GM21381 (cell line): ENCODE measurements around the gene ADAT3.

Experiments used
- ATAC-seq: cut with Tn5 transposase; IDR thresholded peaks from one replicate; pipeline ENCODE4 v1.9.1; 2021; ENCODE audit warnings: mild to moderate bottlenecking, moderate library complexity; ENCODE audit not compliant: unreplicated experiment

Gene ADAT3

DNA sequence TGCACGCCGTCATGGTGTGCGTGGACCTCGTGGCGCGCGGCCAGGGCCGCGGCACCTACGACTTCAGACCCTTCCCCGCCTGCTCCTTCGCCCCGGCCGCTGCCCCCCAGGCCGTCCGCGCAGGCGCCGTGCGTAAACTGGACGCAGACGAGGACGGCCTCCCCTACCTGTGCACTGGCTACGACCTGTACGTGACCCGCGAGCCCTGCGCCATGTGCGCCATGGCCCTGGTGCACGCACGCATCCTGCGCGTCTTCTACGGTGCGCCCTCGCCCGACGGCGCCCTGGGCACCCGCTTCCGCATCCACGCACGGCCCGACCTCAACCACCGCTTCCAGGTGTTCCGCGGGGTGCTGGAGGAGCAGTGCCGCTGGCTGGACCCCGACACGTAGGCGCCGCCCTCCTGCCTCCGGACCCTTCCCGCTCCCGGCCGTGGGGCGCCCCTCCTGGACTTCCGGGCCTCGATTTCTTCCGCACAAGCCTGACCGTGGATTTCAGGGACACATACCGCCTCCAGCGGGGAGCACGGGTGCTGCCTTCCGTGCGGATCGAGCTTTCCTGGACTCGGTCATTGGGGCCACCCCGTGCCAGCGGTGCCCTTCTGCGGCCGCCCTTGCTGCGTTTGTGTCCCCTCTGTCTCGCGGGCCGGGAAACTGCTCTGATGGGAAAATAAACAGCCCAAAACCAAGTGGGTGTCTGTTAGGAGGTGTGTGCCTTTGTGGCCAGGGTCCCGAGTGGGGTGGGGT, 7.7 kb downstream of the ADAT3 start:
- no peak for ATAC-seq

DNA sequence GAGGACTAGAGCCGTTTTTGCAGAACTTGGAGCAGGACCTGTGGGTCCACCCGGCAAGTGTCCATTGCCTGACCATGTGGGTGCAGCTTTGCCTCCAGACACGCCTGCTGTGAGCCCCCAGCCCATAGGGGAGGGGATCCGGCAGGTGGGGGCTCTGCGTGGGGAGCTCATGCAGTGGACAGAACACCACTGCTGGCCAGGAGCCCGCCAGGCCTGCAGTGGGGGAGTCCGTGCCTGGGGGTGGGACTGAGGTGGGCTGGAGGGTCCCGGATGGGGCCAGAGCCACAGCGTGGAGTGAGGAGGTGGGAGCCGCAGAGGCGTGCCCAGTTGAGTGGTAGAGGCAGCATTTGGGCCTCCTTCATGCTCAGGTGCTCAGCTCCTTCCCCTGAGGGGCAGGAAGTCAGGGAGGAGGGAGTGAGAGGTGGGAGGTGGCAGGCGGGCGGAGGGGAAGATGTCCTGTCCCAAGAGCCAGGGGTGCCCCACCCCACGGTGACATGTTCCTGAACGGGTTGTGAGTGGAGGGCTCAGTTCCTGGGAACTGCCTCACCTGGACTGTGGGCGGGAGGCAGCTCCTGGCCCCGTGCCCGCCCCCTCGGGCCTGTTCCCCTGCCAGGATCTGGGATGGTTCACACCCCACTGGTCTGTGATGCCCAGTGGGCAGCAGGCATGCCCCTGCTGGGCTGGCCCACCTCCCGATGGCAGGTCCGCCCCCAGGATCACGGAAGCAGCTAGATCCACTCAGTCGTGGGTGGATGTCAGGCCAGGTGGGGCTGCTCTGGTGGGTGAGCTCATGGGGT, 8.8 kb downstream of the ADAT3 start:
- ATAC-seq, result no peak

GRCh38 chr19:1914826-1915341, 9.7 kb downstream of the ADAT3 start:
- no peak for ATAC-seq

GRCh38 chr19:1917146-1917545, 11.9 kb downstream of the ADAT3 start:
- ATAC-seq, result no peak

DNA sequence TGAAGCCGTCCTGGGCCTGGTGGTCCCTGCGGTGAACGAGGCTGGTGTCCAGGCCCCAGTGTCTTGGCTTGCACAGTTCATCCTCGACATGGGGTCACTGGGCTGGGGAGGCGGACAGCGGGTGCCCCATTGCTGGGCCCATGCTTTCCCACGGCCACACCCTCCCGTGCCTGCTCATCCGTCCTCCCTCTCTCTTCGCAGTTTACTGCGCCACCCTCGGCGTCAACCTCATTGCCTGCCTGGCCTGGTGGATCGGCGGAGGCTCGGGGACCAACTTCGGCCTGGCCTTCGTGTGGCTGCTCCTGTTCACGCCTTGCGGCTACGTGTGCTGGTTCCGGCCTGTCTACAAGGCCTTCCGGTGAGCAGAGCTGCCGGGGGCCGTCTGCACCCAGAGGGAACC, 12.7 kb downstream of the ADAT3 start:
- ATAC-seq, result no peak

DNA sequence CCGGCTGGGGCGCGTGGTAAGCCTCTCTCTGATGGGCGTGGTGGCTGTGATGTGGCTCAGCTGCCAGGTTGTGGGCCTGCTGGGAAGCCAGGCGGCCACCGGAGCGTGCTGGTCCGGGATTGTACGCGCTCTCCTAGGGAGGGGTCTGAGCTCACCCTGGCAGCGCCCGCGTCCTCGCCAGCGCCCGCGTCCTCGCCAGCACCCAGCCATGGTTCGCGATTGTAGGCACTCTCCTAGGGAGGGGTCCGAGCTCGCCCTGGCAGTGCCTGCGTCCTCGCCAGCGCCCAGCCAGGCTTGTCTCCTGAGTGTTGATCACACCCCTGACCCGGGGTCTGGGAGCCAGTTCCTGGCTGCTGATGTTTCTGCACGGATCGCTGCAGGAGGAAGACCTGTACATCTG, 13.8 kb downstream of the ADAT3 start:
- no peak for ATAC-seq

GRCh38 chr19:1920644-1921043, 15.4 kb downstream of the ADAT3 start:
- no peak for ATAC-seq

GRCh38 chr19:1921326-1921725, 16.1 kb downstream of the ADAT3 start:
- no peak for ATAC-seq

- ATAC-seq, result no peak
Measured at GRCh38 chr19:1921825-1922224, 16.6 kb downstream of the ADAT3 start.

DNA sequence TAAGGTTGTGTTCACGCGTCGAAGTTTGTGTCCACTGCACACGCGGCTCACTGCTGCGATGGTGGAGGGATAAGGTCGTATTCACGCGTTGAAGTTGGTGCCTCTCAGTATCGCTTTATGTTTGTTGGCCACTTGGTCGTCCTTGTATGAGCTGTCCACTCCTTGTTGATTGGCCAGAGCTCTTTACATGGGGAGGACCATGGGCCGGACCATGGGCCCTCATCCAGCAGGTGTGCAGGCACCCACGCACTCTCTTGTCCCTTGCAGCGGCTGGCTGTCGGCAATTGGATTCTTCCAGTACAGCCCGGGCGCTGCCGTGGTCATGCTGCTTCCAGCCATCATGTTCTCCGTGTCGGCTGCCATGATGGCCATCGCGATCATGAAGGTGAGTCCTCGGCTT, 17.6 kb downstream of the ADAT3 start:
- no peak for ATAC-seq

DNA sequence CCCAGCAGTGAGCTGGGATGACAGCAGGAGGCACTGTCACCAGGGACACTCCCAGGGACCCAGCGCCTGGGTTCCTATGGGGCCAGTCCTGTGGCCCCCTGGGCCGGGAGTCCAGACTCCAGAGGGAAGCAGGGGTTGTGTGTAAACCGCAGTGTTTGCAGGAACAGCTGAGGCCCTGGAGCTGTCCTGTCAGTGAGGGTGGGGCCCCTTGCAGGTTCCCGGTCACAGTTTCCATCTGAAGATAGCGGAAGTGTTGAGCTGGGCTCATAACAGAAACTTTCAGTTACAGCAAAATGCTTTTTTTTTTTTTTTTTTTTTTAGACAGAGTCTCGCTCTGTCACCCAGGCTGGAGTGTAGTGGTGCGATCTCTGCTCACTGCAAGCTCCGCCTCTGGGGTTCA, 18.1 kb downstream of the ADAT3 start:
- no peak for ATAC-seq

DNA sequence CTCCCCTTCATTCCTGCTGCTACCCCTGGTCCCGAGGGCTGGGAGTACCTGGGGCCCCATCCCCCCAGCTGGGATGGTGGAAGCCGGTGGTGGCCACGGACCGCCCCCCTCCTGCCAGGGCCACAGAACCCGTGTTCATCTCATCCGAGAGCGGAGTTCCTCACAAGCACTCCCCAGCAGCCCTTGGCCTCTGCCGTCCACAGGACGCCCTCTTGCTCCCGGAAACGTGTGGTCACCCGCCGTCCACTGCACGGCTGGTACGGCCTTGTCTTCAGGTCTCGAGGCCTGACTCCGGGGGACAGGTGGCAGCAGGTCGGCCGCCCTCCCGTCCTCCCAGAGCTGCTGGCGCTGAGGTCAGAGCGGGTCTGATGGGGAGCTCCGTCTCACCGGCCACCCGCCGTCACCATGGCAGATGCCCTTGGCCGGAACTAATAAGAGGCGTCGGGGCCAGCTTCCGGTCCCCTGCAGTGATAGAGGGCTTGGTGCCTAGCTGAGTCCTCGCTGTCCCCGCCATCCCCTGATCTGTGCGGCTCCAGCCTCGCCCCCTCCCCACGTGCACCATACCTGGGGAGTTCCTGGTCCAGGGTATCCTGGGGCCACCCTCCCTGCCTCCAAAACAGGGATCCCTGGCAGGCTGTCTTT, 19.2 kb downstream of the ADAT3 start:
- no peak for ATAC-seq

GRCh38 chr19:1925544-1925943, 20.3 kb downstream of the ADAT3 start:
- no peak for ATAC-seq

DNA sequence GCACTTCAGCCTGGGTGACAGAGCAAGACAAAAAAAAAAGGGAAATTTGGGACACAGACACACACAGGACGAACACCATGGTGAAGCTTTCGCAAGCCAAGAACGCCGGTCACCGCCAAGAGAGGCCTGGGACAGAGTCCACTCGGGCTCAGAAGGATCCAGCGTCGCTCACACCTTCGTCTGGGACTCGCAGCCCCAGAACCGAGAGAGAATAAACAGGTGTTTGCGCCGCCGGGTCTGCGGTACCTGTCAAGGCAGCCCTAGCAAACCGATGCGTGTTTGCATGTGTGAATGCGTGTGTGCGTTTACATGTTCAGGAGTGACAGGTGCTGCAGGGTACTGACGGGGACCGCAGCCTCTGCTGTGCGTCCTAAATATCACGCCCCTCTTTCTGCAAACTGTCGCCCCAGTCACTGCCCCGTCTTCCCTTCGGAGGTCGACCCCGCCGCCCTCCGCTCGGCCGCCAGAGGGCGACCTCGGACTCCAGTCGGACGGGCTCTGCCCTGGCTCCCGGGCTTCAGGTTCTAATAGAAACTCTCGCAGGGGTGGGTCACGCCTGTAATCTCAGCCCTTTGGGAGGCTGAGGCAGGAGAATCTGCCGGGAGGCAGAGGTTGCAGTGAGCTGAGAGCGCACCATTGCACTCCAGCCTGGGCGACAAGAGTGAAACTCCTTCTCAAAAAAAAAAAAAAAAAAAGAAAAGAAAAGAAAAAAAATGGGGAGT, 24.0 kb downstream of the ADAT3 start:
- no peak for ATAC-seq

DNA sequence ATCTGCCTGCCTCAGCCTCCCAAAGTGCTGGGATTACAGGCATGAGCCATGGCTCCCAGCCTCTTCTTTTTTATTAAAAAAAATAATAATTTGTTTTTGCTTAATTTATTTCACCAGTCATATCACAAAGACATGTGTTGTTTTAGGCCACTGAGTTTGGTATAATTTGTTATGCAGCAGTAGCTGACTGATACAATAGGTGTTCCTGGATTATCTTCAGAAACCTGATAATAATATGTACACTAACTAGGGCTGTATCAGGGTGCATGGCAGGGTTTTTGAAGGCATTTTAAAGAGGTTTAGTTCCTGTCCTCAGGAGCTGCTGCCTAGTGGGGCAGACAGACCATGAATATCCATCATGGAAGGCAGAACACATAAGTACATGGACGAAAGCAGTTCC, 26.2 kb downstream of the ADAT3 start:
- ATAC-seq, result no peak

DNA sequence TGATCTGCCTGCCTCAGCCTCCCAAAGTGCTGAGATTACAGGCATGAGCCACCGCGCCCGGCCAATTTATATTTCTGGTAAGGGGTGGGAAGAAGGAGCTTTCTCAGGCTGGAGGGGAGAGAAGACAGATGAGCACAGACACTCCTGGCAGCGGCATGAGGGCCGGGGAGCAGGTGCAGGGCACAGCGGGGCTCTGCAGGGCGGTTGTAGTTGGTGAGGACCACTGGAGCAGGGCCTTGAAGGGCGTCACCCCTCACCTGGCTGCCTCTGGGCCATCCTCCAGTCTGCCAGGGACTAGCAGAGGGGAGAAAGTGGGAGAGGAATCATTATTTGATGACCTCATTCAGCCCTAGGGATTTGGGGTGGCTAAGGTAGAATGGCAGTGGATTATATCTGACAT, 27.2 kb downstream of the ADAT3 start:
- no peak for ATAC-seq

GRCh38 chr19:1933244-1933643, 28.0 kb downstream of the ADAT3 start:
- ATAC-seq, result no peak

DNA sequence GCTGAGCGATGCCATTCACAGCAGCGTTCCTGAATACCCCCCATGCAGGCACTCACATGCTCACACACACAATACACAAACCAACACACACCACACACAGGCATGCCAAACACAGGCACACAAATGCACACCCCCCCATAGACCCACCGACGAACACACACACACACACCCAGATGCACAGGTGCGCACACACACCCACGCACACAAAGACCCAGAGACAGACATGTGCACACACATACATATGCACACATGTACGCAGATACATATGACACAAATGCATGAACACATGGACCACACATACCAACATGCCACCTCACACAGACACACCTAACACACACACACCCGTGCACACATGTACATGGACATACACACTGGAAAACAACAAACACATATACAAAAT, 28.7 kb downstream of the ADAT3 start:
- ATAC-seq, result no peak

GRCh38 chr19:1935484-1936208, 30.4 kb downstream of the ADAT3 start:
- no peak for ATAC-seq

GRCh38 chr19:1936430-1936829, 31.2 kb downstream of the ADAT3 start:
- ATAC-seq, result no peak
